Retina (tissue), 1 donor: ENCODE results near the gene PARP2.
"Not testable (repeated sequence)": the region's sequence is repeated elsewhere in the genome, so short reads cannot be mapped to it uniquely, and the experiment has no call there.

Experiments used
- DNase-seq: peaks from one replicate; pipeline ENCODE4 v3.0.0-alpha.2; 2016

PARP2 gene

GRCh38 chr14:20343092-20343861 lies at the start of gene PARP2:
PARP2 (plus strand) TSS chr14:20343635; CDS start chr14:20343642, 7 bp downstream.
- peak; percentile 99 for DNase-seq

- DNase-seq: no peak
These were observed 48.8 kb upstream of the PARP2 start for GRCh38 chr14:20294636-20295035.

GRCh38 chr14:20295067-20295466 lies 48.4 kb upstream of the PARP2 start:
- no peak for DNase-seq

- DNase-seq: no peak
These were observed 41.2 kb upstream of the PARP2 start for GRCh38 chr14:20302042-20302755.

GRCh38 chr14:20305265-20306078 lies 38.0 kb upstream of the PARP2 start, which contains the start of gene TTC5:
TTC5 (minus strand) TSS chr14:20305951; CDS start chr14:20305937, 14 bp downstream.
- DNase-seq: peak; percentile 93

GRCh38 chr14:20306079-20306423 lies 37.4 kb upstream of the PARP2 start:
- no peak for DNase-seq

- no peak for DNase-seq
These were observed 29.4 kb upstream of the PARP2 start for GRCh38 chr14:20314026-20314425.

- DNase-seq: no peak
These were observed 25.7 kb upstream of the PARP2 start for GRCh38 chr14:20317720-20318119.

GRCh38 chr14:20327005-20327869 lies 16.2 kb upstream of the PARP2 start:
- DNase-seq: peak; percentile 39

- DNase-seq: no peak
These were observed 14.7 kb upstream of the PARP2 start for GRCh38 chr14:20328705-20329104.

- no peak for DNase-seq
These were observed 14.1 kb upstream of the PARP2 start for GRCh38 chr14:20329355-20329754.

GRCh38 chr14:20331053-20331613 lies 12.3 kb upstream of the PARP2 start:
- DNase-seq: no peak

- no peak for DNase-seq
These were observed 11.0 kb upstream of the PARP2 start for GRCh38 chr14:20332431-20332787.

GRCh38 chr14:20332788-20333493 lies 10.5 kb upstream of the PARP2 start, which contains the start of gene CCNB1IP1:
CCNB1IP1 (minus strand) TSS chr14:20333279; CDS start chr14:20316523, 16,756 bp downstream.
- peak; percentile 87 for DNase-seq

- DNase-seq: no peak
These were observed 10.0 kb upstream of the PARP2 start for GRCh38 chr14:20333494-20333841.

- DNase-seq: no peak
These were observed 9.4 kb upstream of the PARP2 start for GRCh38 chr14:20334017-20334416.

GRCh38 chr14:20341032-20341431 lies 2.4 kb upstream of the PARP2 start:
- not testable (repeated sequence) for DNase-seq

- no peak for DNase-seq
These were observed 1.8 kb upstream of the PARP2 start for GRCh38 chr14:20341646-20342045.

- no peak for DNase-seq
These were observed 406 bp downstream of the PARP2 start for GRCh38 chr14:20343862-20344220.

- DNase-seq: no peak
These were observed 1.9 kb downstream of the PARP2 start for GRCh38 chr14:20345366-20345765.

- no peak for DNase-seq
These were observed 3.3 kb downstream of the PARP2 start for GRCh38 chr14:20346713-20347112.

- DNase-seq: no peak
These were observed 4.3 kb downstream of the PARP2 start for GRCh38 chr14:20347747-20348146.
